Body of pancreas (tissue), 4 donors: ENCODE results near the gene CAPN15. TPM values are rescaled to one million over a fixed set of nuclear protein-coding genes. Genes with fewer than 3 reads are reported as not detected.

Source experiments
- ATAC-seq: fragments of 150-250 bp; one replicate; pipeline ENCODE4 v1.9.1; 2016
- DNase-seq, 4 donors: peaks; one replicate each; pipeline ENCODE4 v3.0.0-alpha.2; 2019
- H3K27ac ChIP-seq, 4 donors: fragments of 200-600 bp; sonication (generic); 1 replicate in 3 of 4; 2 replicates in 1 of 4; pipeline versions ENCODE4 v1.5.1 to v1.6.1; 2016 to 2019; ENCODE audit warnings: mild to moderate bottlenecking in 1 of 4, mixed read lengths in 1 of 4, moderate library complexity in 1 of 4
- H3K27me3 ChIP-seq, 2 donors: fragments of 200-600 bp; sonication (generic); one replicate each; pipeline ENCODE4 v1.6.0; 2016; ENCODE audit warnings: mild to moderate bottlenecking in 1 of 2
- H3K36me3 ChIP-seq, 2 donors: fragments of 200-600 bp; sonication (generic); replicated peaks in 1 of 2; 2 replicates each; pipeline ENCODE4 v1.5.1; 2016; ENCODE audit warnings: low read depth in 2 of 2; ENCODE audit not compliant: insufficient read depth in 1 of 2
- H3K4me1 ChIP-seq: fragments of 200-600 bp; sonication (generic); one replicate; pipeline ENCODE4 v1.6.0; 2016
- H3K4me3 ChIP-seq, 2 donors: fragments of 200-600 bp; sonication (generic); 1 replicate in 1 of 2; 2 replicates in 1 of 2; pipeline ENCODE4 v1.5.1; 2016 to 2019
- H3K9me3 ChIP-seq, 3 donors: fragments of 200-600 bp; sonication (generic); 1 replicate in 2 of 3; 2 replicates in 1 of 3; pipeline ENCODE4 v1.5.1; 2016
- CTCF ChIP-seq, 7 experiments: fragments of 450-650 bp in 4 of 7; fragments of 200-600 bp in 3 of 7; sonication (generic) in 3 of 7; IDR thresholded peaks; one replicate each; pipeline ENCODE4 v1.5.1; 2016 to 2019; ENCODE audit warnings: antibody characterized with exemption in 7 of 7
- POLR2A ChIP-seq, 3 donors: fragments of 450-650 bp; IDR thresholded peaks; one replicate each; pipeline ENCODE4 v1.6.1; 2016; ENCODE audit warnings: antibody characterized with exemption in 3 of 3, mild to moderate bottlenecking in 2 of 3
- WGBS, 2 donors: methylation state at CpG; one replicate each; pipeline ENCODE4 v1.1.5; 2017; 5-methylcytosine and 5-hydroxymethylcytosine counted together
- intact Hi-C: fragments of 100-400 bp; cut with DNase I; formaldehyde crosslinking; loops from one replicate; pipeline ENCODE4 v1.15.1; 2023
- total RNA-seq, 2 donors: library from RNA; depleted of rRNA; stranded (reverse); fragments of >200 nt; gene quantifications; one replicate each; pipeline ENCODE4 v1.1.0, GENCODE V29; 2016

The CAPN15 gene
- total RNA-seq, 2 donors from 2014 or later: 48.0 to 104 TPM

DNA sequence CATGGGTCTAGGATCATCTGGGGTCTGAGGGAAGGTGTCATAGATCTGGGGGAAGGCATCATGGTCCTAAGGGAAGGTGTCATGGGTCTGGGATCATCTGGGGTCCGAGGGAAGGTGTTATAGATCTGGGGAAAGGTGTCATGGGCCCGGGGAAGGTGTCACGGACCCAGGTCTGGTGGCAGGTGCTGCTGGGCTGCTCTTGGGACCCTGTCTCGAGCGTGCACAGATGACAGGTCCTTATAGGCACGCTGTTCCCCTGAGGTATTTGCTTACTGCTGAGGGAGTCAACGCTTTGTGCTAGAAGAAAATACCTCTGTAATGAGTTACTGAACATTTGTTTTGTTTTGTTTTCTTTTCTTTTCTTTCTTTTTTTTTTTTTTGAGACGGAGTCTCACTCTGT is 63.7 kb downstream of the CAPN15 start:
- no peak for DNase-seq

DNA sequence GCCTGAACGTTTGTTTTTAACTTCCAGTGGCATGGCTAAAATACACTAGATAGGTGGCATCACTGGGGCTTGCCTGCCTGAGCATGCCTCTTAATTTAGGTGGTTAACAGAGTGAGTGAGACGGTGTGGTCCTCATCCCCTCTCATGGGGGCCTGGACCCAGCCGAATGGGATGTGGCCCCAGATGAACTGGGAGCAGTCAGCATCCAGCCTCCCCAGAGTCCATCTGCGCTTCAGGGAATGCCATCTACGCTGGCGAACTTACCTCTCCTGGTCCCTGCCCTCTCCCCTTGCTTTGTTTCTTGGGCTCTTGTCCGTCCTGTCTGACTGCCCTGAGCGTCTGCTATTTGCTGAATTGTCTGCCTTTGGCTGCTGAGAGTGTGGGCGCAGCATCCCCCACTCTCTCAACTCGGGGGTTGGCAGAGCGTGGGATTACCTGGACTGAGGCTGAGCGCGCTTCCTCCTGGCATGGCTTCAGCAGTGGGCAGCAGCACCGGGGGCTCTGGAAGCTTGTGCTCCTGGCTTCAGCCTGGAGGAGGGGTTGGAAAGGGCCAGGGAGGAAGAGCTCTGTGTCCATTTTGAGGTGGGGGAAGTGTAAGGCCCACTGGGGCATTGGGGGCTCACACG is 64.5 kb downstream of the CAPN15 start:
- no peaks in the 10 kb centered on the region for H3K9me3 ChIP-seq
- 55 to 78% methylated on average over 7 to 11 of the region's 15 CpGs for WGBS, 2 donors
- H3K36me3 ChIP-seq: no peaks in the 10 kb centered on the region
- peak overlapping the region; percentile 91 to 95 (median 94) for H3K27ac ChIP-seq
- ATAC-seq (no peak), DNase-seq (no peak)
- no peak overlapping the region for H3K4me3 ChIP-seq
- intact Hi-C loops: no loop called here
- peaks cover 77% of the 10 kb centered on the region for H3K4me1 ChIP-seq
- TF ChIP-seq POLR2A (IDR thresholded peaks at IDR 0.05) (no peak), CTCF (IDR thresholded peaks at IDR 0.05) (no peak)
- H3K27me3 ChIP-seq: no peaks in the 10 kb centered on the region

More for the DNA sequence above, 63.7 kb downstream of the CAPN15 start:
- Histone ChIP-seq H3K27me3 (no peaks in the 10 kb centered on the region), H3K27ac (peak overlapping the region; percentile 91 to 96 (median 94)), H3K4me1 (peaks cover 77% of the 10 kb centered on the region), H3K36me3 (no peaks in the 10 kb centered on the region), H3K4me3 (peak overlapping the region; percentile 59 to 79), H3K9me3 (no peaks in the 10 kb centered on the region)
- WGBS, 2 donors: 41 to 47% methylated on average over 8 of the region's 8 CpGs
- intact Hi-C loops: no loop called here
- no peak for TF ChIP-seq CTCF (IDR thresholded peaks at IDR 0.05)
- TF ChIP-seq POLR2A (IDR thresholded peaks at IDR 0.05): peak in 2 of 3 donors; percentile 37 to 46
- ATAC-seq: no peak

DNA sequence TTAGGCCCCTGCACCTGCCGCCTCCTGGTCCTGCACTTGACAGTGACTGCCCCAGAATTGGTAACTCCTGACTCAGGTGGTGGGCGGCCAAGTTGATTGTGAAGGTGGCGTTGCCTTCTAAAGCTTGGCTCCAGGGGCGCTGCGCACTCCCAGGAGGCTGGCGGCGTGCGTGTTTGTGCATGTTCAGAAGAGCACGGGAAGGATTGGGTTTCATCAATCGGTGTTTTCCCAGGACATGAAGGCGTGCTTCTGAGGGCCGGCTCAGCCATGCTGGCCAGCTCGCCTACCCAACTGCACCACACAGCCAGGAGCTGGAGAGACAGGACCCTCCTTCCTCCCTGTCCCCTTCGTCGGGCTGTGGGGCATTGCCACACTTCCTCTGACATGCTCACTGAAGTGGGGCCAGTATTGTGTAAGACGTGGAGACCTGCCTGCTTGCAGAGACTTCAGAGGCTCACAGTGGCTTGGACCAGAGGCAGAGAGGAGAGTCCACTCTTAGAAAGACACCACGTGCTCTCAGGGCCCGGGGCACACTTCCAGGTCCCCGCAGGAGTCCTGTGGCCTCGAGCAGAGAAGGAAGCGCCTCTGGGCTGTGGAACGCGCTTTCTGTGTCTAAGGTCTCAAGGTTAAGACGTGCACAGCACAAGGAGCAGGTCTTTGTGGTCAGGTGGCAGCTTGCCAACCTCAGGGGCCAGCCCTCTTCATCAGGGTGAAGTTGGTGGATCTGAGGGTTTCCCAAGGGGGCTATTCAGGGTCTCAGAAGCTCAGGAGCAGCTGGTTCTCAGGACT is 65.2 kb downstream of the CAPN15 start:
- peak in 2 of 7 experiments; percentile 34 to 49 for TF ChIP-seq CTCF (IDR thresholded peaks at IDR 0.05)
- peak in 1 of 3 donors; percentile 49 for TF ChIP-seq POLR2A (IDR thresholded peaks at IDR 0.05)
- H3K4me1 ChIP-seq: peaks cover 75% of the 10 kb centered on the region
- peak overlapping the region; percentile 91 to 95 (median 94) for H3K27ac ChIP-seq
- WGBS, 2 donors: 20 to 44% methylated on average over 4 to 24 of the region's 24 CpGs
- no peak overlapping the region for H3K4me3 ChIP-seq
- H3K36me3 ChIP-seq: no peaks in the 10 kb centered on the region
- ATAC-seq: no peak
- intact Hi-C loops: no loop called here
- peak; percentile 72 to 87 (median 82) for DNase-seq
- no peaks in the 10 kb centered on the region for H3K9me3 ChIP-seq
- H3K27me3 ChIP-seq: no peaks in the 10 kb centered on the region

- no peak overlapping the region for H3K4me3 ChIP-seq
- peak overlapping the region; percentile 91 to 95 (median 94) for H3K27ac ChIP-seq
- H3K27me3 ChIP-seq: no peaks in the 10 kb centered on the region
- no peaks in the 10 kb centered on the region for H3K9me3 ChIP-seq
- 23 to 34% methylated on average over 7 to 9 of the region's 9 CpGs for WGBS, 2 donors
- peaks cover 68% of the 10 kb centered on the region for H3K4me1 ChIP-seq
- TF ChIP-seq CTCF (IDR thresholded peaks at IDR 0.05) (peak in 1 of 7 experiments; percentile 1), POLR2A (IDR thresholded peaks at IDR 0.05) (peak; percentile 76 to 84 (median 84))
- DNase-seq (peak; percentile 87 to 96 (median 94)), ATAC-seq (peak; percentile 45)
- intact Hi-C loops: no loop called here
- H3K36me3 ChIP-seq: no peaks in the 10 kb centered on the region
These were observed 65.9 kb downstream of the CAPN15 start for GRCh38 chr16:593406-593805.
